ENCODE data around the gene LRRC10B. TPM values are rescaled to one million over a fixed set of nuclear protein-coding genes. Genes with fewer than 3 reads are reported as not detected.

LRRC10B gene
- total RNA-seq, 4 donors from 2014 or later: 0.76 to 2.6 (median 1.9) TPM

DNA sequence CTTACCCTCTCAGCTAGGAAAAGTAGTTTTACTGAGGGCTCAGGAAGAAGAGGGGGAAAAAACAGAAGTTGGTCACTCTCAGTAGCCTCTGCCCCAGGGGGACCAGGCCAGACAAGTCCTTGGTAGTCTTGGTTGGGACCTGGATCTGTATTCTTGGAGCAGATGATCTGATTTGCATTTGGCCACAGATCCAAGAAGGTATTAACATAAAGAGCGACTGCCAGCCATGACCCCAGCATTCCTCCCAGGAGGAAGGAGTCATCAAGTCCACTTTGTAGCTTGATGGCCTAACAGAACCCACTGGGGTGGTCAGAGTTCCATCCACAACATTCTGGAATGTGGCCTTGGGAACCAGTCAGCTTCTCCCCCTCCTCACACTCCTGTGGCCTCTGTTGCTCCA, 6.0 kb upstream of the LRRC10B start:
- intact Hi-C loops (cut with DNase I; ENCODE audit: low total_unique reads): no loop called here
- WGBS, 2 donors: 75 to 93% methylated on average over 1 of the region's 1 CpG
- no peak overlapping the region for H3K4me3 ChIP-seq (ENCODE audit: low read depth, poor library complexity, severe bottlenecking)
- DNase-seq (ENCODE audit: low spot score in 2 of 2): no peak
- no peak for TF ChIP-seq POLR2A (IDR thresholded peaks at IDR 0.05)
- TF ChIP-seq, protein P1, sequence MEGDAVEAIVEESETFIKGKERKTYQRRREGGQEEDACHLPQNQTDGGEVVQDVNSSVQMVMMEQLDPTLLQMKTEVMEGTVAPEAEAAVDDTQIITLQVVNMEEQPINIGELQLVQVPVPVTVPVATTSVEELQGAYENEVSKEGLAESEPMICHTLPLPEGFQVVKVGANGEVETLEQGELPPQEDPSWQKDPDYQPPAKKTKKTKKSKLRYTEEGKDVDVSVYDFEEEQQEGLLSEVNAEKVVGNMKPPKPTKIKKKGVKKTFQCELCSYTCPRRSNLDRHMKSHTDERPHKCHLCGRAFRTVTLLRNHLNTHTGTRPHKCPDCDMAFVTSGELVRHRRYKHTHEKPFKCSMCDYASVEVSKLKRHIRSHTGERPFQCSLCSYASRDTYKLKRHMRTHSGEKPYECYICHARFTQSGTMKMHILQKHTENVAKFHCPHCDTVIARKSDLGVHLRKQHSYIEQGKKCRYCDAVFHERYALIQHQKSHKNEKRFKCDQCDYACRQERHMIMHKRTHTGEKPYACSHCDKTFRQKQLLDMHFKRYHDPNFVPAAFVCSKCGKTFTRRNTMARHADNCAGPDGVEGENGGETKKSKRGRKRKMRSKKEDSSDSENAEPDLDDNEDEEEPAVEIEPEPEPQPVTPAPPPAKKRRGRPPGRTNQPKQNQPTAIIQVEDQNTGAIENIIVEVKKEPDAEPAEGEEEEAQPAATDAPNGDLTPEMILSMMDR (IDR thresholded peaks at IDR 0.05): no peak

- H3K4me3 ChIP-seq (ENCODE audit: low read depth, poor library complexity, severe bottlenecking): no peak overlapping the region
- WGBS, 2 donors: 79 to 81% methylated on average over 8 of the region's 8 CpGs
- DNase-seq (ENCODE audit: low spot score in 2 of 2): no peak
- TF ChIP-seq, protein P1 (IDR thresholded peaks at IDR 0.05): no peak
- no peak for TF ChIP-seq POLR2A (IDR thresholded peaks at IDR 0.05)
- intact Hi-C loops (cut with DNase I; ENCODE audit: low total_unique reads): no loop called here
Measured at GRCh38 chr11:61503135-61503770, 5.3 kb upstream of the LRRC10B start.

DNA sequence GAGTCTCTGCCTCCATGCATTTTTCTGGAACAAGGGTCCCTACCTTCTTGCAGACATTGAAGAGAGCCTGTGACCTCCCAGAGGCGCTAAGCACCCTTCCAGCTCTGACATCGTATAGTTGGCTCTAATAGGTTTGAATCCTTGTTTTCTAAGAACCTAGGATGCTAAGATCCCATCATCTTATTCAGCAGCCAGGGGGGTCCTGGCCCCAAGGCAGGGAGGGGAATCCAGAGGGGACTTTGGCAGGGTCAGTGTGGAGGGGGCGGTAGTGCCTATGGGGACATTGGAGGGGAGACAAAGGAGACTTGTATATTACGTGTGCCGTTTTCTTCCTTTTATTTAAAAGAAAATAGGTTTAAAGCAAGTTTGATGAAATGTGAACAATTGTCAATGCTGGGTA, 3.4 kb upstream of the LRRC10B start:
- DNase-seq (ENCODE audit: low spot score in 2 of 2): no peak
- no peak for TF ChIP-seq POLR2A (IDR thresholded peaks at IDR 0.05)
- TF ChIP-seq, protein P1 (IDR thresholded peaks at IDR 0.05): no peak
- WGBS, 2 donors: 82 to 86% methylated on average over 5 of the region's 5 CpGs
- no peak overlapping the region for H3K4me3 ChIP-seq (ENCODE audit: low read depth, poor library complexity, severe bottlenecking)
- intact Hi-C loops (cut with DNase I; ENCODE audit: low total_unique reads): no loop called here

- TF ChIP-seq, protein P1 (IDR thresholded peaks at IDR 0.05): no peak
- no peak for TF ChIP-seq POLR2A (IDR thresholded peaks at IDR 0.05)
- WGBS, 2 donors: 31 to 38% methylated on average over 9 to 10 of the region's 10 CpGs
- DNase-seq (ENCODE audit: low spot score in 2 of 2): no peak
- intact Hi-C loops (cut with DNase I; ENCODE audit: low total_unique reads): no loop called here
- no peak overlapping the region for H3K4me3 ChIP-seq (ENCODE audit: low read depth, poor library complexity, severe bottlenecking)
Measured at GRCh38 chr11:61505640-61506155, 2.9 kb upstream of the LRRC10B start.

DNA sequence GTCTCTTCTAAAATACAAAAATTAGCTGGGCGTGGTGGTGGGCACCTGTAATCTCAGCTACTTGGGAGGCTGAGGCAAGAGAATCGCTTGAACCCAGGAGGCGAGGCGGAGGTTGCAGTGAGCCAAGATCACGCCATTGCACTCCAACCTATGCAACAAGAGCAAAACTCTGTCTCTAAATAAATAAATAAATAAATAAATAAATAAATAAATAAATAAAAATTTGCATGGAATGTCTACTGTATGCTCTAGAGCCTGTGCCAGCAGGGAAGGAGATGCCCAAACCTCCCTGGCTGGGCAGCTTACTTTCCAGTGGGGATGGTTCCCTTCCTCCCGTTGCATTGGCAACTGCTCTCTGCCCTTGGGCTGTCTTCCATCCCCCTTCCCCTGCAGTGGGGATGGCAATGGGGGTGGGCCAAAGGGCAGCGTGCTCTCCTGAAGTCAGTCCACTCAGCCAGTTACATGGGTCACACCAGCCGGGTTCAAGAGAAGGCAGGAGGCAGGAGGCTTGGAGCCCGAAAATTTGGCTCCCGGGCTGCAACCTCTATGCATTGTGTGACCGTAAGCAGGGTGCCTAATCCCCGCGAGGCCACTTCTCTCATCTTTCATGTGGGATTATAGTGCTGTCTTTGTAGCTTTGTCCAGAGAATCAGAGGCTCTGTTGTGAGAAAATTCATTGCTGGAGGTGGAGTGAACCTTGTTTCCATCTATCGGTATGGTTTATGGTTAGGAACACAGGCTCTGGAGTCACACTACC, 1.4 kb upstream of the LRRC10B start:
- no peak for TF ChIP-seq POLR2A (IDR thresholded peaks at IDR 0.05)
- TF ChIP-seq, protein P1 (IDR thresholded peaks at IDR 0.05): no peak
- no peak for DNase-seq (ENCODE audit: low spot score in 2 of 2)
- 69 to 72% methylated on average over 14 of the region's 14 CpGs for WGBS, 2 donors
- H3K4me3 ChIP-seq (ENCODE audit: low read depth, poor library complexity, severe bottlenecking): no peak overlapping the region
- intact Hi-C loops (cut with DNase I; ENCODE audit: low total_unique reads): no loop called here

Measured in lower leg skin (tissue), 4 donors.